Spleen (tissue), 7 donors: ENCODE results near the gene RIMS3.

ENCODE experiments used
- CTCF ChIP-seq, 11 experiments: fragments of 200-600 bp in 7 of 11; fragments of 450-650 bp in 4 of 11; sonication (generic) in 4 of 11; IDR thresholded peaks in 8 of 11; conservative IDR thresholded peaks in 3 of 11; 1 replicate in 7 of 11; 2 replicates in 4 of 11; pipeline versions ENCODE4 v1.4.0 to v1.8.0; 2016 to 2021; ENCODE audit warnings: antibody characterized with exemption in 11 of 11, inconsistent platforms in 4 of 11, mild to moderate bottlenecking in 1 of 11
- POLR2AphosphoS5 ChIP-seq, 3 donors: sonication (generic); formaldehyde crosslinking; IDR thresholded peaks; one replicate each; pipeline ENCODE4 v1.5.1; 2017; ENCODE audit warnings: antibody characterized with exemption in 3 of 3
- donor health status: DM: no; HTN: no; CAD: no; lungs with moderate emphysema.
- donor health status: DM: no; HTN: no; CAD: no.
- donor health status: DM: no; HTN: no; CAD: no.

GRCh38 chr1:40691538-40692428 lies 26.3 kb upstream of the RIMS3 start, which contains the start of gene NFYC:
- TF ChIP-seq POLR2AphosphoS5 (IDR thresholded peaks at IDR 0.05): peak; percentile 98 to 100 (median 98)
- TF ChIP-seq CTCF (IDR thresholded peaks at IDR 0.05 in 8 of 11, conservative IDR thresholded peaks at IDR 0.05 in 3 of 11): peak in 5 of 11 experiments; percentile 9 to 59 (median 39)
